NCI-H2227 (cell line): ENCODE data around the gene DKK3.

ENCODE experiments used
- DNase-seq: peaks from one replicate; lab custom pipeline; 2025; ENCODE audit not compliant: unreplicated experiment; lab: John Stamatoyannopoulos, UW

DKK3 gene

DNA sequence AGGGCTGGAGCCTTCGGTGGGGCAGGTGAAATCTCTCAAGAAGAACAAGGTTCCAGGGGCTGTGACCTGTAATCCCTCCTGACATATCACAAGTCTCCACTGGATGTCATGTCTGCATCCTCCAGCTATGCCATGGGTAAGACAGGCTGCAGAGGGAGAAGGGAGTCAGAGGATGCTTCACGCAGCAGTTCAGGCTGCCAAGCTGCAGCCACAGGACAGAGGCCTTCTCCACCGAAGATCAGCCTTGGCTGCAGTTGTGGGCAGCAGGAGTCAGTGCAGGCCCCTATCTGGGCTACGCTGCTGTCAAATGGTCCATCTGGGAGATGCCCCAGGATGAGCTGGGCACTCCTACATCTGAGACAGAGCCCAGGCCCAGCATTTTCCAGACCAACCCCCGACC, 25.0 kb downstream of the DKK3 start:
- DNase-seq: no peak

GRCh38 chr11:11982975-11983374, 25.5 kb downstream of the DKK3 start:
- no peak for DNase-seq

DNA sequence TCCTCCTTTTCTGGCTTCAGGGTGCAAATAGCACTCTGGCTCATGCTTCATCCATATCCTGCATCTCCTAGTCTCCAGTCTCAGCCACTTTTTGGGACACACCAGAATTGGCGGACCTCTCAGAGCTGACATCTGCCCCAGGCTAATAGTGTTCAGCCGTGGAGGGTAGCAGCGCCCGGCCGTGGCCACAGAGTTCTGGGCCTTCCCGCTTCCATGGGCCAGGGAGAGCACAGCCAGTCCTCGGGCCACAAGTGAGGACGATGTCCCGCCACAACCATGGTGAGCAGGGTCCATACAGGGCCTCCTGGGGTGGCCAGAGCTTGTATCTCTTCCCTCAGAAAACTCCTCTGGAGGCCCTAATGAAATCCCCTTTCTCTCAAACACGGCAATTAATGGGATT, 26.0 kb downstream of the DKK3 start:
- DNase-seq: no peak

DNA sequence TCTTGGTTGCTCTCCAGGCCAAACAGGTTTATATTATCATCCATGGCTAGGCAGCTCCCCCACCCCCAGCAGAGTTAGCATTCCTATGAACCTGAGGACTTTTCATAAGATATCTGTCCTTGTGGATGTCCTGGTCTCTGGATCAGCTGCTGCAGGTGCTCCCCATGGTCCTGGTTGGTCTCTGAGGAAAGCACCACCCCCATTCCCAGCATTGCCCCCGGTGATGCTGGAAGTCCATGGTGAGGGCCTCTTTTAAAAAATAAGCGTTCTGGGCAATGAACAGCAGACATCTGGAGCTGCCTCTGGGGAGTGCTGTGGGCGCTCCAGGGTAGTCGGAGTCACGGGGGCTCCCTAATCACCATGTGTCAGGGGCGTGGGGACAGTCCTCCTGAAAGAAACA, 26.6 kb downstream of the DKK3 start:
- DNase-seq: no peak

DNA sequence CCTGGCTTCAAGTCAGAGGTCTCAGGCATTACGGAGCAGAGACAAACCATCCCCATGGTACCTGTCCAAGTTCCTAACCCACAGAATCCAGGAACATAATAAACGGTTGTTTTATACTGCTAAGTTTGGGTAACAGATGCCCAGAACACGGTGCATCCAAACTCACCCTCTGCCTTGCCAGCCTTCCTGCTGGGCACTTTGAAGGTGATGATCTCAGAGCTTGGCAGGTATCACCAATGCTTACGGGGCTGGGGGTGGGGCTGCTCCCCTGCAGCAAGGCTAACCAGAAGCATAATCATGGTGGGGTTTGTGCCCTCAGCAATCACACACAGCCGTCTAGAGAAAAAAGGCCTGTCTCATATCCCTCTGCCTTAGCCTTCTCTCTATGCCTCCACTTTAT, 27.1 kb downstream of the DKK3 start:
- DNase-seq: no peak

DNA sequence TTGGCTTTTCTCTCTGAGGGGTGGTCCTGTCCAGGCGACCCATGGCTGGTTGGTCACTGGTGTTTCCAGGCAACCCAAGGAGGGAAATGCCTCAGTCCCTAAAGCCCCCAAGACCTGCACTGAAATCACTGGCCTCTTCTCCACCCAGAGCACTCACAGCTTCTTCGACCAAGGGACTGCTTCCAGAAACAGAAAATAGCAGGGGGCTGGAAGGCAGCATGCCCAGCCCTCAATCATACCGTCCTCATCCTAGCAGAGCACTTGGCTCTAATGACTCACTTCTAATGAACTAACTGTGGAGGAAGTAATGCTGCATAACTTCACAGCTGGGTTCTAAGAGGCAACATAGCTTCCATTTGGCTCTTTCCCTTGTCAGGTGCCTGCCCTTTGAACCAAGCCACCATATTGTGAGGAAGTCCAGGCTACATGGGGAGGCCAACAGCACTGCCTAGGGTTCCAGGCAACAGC, 27.6 kb downstream of the DKK3 start:
- no peak for DNase-seq

GRCh38 chr11:11980200-11980599, 28.2 kb downstream of the DKK3 start:
- no peak for DNase-seq

- DNase-seq: no peak
Measured at GRCh38 chr11:11979488-11980117, 28.8 kb downstream of the DKK3 start.

DNA sequence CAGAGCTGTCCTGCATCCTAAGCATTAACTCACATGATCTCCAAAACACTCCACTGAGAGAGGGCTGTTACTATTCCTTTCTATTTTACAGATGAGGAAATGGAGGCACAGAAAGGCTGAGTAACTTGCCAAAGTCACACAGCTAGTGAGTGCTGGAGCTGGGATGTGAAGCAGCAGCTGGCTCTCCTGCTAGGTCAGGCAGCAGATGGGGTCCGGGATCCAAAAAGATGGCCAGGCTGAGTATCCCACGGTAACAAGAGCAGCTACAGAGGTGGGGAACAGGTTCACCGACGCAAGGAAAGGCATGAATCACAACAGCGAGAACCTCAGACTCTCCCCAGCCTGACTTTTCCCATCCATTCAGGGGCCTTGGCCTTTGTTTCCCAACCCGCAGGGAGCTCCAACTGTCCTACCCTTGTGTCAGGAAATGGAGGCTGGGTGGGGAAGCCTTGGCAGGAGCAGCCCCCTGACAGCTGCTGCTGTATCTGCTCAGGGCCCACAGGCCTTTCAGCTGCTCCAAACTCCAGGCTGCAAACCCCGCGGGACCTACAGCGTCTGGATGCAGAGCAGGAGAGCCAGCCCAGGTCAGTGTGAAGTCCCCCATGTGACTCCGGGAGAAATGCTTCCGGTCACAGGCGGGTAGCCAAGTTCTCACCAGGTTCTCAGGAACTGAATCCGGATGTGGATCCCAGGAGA, 29.5 kb downstream of the DKK3 start:
- DNase-seq: no peak

- DNase-seq: no peak
Measured at GRCh38 chr11:11978098-11978637, 30.3 kb downstream of the DKK3 start.

DNA sequence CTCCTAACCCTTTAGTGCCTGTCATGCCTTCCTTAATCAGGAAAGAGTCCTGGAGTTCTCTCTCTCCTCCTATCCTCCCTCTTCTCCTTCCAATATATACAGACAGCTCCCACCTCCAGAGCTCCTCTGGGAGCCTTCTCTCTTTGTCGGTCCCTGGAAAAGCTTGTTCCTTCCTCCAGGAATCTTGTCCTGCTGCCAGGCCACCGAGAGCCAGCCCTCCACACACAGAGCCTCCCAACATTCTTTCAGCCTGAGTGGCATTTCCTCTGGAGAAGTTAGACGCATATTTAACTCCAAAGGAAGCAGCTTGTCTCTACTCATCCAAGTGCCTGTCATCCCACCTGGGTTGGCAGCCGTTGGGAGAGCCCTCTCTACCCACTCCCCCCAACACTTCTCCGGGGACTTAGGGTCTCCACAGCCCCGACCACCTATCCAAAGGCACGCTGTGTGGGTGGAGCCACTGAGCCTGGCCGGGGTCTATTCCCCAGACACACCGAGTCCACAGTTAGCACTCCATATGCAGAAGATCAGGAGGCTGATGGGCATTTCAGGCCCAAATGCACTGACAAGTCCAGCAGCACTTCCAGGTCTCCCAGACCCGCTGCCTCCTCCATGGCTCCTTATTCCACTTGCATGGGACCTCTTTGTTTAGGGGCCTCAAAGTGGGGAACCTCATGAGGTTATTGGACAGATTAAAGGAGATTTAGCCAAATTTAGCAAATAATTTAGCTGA, 31.1 kb downstream of the DKK3 start:
- no peak for DNase-seq

DNA sequence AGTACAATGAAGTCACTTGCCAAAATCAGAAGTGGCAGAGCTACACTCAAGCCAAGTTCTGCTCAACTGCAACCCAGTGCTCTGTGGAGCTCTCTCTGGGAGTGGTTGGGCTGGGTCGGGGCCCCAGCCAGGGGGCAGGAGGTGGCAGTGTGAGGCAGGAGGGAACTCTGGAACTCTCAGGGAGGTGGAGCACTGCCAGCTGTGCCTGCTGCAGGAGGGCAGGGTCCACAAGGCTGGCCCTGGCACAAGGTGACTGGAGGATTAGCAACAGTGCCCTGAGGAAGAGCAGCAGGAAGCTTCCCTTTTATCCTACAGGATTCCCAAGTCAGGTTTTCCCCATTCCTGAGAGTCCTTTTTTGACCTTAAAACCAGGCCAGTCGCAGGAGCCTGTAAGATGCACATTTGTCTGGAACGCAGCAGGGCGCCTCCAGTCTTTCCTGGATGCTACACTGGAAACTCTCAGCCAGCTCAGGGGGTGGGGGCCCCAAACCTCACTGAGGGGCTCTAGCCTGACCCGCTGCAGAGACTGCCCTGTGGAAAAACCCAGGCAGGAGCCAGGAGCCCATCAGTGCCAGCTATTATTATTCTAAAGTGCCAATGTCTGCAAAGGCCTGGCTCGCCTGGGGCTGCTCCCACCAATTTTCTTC, 31.8 kb downstream of the DKK3 start:
- no peak for DNase-seq

- no peak for DNase-seq
Measured at GRCh38 chr11:11975201-11976092, 33.0 kb downstream of the DKK3 start.

- DNase-seq: no peak
Measured at GRCh38 chr11:11973866-11974265, 34.6 kb downstream of the DKK3 start.

GRCh38 chr11:11973361-11973800, 35.0 kb downstream of the DKK3 start:
- no peak for DNase-seq

DNA sequence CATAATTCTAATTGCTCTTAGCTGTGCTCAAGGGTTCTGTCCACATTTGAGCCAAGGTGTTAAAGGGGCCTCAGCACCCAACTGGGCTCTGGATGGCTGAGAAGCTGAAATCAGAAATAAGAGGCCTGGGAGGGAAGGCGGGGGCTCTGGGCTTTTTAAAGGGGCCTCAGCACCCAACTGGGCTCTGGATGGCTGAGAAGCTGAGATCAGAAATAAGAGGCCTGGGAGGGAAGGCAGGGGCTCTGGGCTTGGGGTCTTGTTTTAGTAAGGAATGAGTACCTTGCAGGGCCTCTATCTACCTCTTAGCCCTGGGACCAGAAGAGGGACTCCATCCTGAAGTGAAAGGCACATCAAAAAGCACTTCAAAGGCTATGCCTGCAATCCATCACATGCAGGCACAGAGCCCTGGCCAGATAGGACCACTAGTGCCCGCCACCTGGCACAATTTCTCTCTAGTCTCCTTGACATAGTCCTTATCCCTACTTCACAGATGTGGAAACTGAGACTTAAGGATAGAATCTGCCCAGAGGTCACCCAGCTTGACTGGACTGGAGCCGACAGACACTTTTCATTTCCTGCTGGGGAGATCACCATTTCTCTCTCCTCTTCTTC, 35.6 kb downstream of the DKK3 start:
- DNase-seq: no peak

DNA sequence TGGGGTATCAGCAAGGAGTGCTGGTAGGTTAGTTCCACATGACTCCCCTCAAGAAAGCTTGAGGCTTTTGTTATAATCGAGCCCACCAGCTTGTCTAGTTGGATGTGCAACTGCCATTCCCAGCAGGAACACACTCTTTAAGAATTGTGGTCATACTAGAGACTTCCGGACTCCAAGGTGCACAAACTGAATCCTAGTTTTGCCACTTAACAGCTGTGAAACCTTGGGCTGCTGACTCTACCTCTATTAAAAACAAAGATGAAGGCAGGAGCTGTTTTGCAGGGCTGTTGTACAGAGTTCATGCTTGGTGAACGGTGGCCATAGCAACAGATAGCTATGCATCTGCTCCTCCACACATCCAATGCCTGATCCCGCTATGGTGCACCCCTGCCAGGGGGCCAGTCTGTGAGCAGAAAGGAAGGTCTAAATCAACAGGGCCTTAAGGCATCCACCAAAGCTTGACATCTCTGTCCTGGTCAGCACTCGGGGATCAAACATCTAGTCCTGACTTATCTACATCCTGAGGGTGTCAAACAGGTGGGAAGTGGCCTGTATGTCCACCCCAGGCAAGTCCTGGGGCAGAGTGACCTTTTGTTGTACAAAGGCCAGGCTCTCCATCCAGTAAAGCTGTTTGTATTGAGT, 36.4 kb downstream of the DKK3 start:
- DNase-seq: peak; percentile 33

GRCh38 chr11:11970556-11970955, 37.9 kb downstream of the DKK3 start:
- no peak for DNase-seq
